Activated CD4-positive, alpha-beta T cell treated with anti-CD3 and anti-CD28 coated beads, Interleukin-2, amount 50 U/mL, for 48 hours (primary cell): ENCODE measurements around the gene CRABP1.

Experiments
- DNase-seq, 2 experiments: peaks; one replicate each; pipeline ENCODE4 v3.0.0-alpha.2; 2020

The CRABP1 gene

DNA sequence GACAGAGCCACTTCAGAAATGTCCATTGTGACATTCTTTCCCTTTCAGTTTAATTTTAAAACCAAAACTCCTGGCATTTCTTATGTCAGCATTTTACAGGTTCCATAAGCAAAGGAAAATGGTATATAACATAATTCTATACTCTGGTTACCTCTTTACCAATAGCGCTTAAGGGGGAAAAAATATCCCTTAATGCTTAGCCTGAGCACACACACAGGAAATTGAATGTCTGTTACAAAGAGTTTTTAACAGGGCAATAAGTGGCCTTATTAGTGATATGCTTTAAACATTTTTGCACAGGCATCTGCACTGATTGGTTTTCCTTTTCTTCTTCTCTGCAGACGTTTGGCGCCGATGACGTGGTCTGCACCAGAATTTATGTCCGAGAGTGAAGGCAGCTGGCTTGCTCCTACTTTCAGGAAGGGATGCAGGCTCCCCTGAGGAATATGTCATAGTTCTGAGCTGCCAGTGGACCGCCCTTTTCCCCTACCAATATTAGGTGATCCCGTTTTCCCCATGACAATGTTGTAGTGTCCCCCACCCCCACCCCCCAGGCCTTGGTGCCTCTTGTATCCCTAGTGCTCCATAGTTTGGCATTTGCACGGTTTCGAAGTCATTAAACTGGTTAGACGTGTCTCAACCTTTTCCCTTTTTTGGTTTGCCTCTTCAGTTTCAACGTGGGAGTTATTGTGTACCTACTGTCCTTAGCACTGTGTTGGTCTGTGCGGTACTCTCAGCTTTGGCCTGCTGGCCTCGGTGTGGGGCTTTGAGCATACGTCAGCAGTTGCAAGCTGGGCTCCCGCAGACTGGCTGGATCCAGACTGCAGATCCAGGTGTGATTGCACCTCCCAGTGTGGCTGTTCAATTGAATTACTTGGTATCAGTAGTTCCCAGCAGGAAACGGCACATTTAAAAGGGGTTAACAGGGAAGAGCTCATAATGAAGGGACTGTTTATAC is 7.7 kb downstream of the CRABP1 start:
- no peak for DNase-seq

DNA sequence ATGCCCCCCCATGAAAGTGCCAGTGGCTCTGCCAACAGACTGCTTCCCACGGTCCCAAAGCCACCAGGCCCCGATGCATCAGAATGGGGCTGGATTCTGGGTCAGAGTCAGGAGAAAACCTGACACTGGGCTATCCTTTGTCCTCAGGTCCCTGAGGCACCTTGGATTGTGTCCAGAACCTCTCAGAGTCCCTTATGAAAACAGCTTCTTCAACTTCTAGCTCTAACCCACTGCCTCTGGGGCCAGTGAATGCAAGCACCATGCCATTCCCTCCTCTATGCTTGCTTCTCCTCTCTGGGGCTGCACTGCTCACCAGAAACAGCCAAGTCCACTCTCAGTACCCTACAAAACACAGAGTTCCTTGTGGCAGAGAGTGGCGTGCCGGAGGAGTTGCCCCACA is 9.9 kb downstream of the CRABP1 start:
- DNase-seq: no peak

DNA sequence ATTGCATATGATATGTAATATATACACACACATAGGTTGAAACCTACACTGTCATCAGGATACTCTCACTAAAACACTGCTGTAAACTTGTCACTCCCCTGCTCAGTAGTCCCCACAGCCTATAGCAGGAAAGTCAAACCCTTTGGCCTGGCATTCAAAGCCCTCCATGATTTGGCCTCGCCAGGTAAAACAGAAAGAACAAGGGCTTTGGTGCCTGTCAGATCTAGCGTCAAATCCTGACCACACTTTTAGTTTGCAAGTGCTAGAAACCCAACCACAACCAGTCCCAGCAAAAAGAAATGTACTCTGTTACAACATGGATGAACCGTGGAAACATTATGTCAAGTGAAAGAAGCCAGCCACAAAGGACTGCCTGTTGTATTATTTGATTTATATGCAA is 11.4 kb downstream of the CRABP1 start:
- DNase-seq: no peak

DNA sequence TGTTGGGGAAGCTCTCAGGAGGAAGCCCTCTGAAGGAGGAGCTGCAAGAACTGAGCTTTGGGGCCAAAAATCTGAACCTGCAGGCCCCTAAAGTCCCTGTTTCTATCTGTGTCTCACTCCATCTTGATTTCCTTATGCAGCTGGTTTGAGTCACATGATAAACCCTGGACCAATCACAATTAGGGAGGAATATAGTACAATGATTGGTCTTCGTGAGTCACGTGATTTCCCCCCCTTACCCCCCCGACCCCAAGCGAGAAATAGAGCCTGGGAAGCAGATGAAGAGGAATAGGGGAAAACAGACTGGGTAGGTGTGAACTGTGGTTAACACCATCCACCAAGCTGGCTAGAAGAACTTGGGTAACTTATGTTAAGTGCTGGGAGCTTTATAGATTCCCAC is 12.9 kb downstream of the CRABP1 start:
- DNase-seq: no peak

DNA sequence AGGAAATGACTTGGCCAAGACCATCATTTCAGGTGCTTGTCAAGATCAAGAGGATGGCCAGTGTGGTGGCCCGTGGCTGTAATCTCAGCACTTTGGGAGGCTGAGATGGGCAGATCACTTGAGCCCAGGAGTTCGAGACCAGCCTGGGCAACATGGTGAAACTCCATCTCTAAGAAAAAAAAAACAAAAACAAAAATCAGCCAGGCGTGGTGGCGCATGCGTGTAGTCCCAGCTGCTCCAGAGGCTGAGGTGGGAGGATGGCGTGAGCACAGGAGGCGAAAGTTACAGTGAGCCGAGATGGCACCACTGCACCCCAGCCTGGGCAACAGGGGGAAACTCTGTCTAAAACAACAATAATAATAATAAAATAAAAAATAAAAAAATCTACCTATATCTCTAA is 15.0 kb downstream of the CRABP1 start:
- DNase-seq: no peak

DNA sequence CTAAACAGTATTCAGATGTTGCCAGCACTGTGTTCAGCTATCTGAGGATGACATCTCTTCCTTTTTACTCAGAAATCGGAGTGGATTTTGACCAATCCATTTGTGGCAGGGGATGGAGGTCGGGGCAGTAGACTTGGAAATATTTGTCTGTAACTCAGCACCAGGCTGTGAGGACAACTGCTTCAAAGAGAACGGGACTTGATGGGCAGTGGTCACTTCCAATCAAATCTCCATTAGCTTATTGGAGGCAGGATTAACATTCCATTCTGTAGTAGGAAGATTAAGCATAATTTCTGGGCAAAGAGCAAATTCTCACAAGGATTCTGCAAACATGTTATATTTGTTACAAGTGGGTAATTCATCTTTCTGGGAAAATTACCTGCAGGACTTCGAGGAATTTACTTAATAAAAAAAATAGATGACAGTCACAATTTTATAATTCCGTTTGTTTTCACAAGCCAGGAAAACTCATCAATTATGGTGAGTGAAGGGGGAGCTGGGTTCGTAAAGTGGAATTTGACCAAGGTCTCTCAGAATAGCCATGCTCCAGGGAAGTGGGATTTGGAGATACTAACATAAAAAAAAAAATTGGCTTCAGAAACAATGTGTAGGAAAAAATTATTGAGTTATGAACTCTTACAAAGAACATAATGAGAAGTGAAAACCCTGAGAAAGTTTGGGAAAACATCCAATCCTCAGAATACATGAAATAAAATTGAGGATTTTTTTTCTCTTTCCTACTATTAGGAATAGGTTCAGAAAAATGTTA is 18.1 kb downstream of the CRABP1 start:
- no peak for DNase-seq

DNA sequence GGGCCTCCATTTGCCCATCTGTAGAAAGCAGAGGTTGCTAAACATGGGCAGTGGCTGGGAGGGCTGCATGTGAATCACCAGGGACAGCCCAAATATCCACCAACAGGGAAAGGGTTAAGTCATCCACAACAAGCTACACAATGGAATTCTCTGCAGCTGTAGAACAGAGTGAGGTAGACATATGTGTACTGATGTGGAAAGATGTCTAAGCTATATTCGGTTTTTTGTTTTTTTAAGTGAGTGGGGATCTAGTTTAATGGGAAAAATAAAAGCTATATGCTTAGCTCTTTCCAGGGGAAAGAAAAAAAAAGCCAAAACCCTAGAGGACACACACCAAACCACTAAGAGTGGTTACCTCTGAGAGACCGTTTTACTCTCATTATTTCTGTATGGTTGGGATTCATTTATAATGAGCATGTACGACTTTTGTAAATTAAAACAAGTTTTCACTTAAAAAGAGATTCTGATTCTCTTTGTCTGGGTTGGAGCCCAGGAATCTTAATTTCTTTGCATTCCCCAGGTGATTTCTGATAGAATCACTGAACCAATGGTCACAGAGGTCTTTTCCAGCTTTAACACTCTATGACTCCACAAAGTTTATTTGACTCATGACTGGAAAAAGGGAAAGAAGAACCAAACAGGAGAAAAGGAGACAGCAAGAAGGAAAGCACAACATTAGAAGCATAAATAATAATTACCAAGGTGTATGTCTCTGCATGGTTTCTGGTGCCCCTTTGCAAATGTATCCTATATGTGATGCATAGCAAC is 19.1 kb downstream of the CRABP1 start:
- DNase-seq: no peak

DNA sequence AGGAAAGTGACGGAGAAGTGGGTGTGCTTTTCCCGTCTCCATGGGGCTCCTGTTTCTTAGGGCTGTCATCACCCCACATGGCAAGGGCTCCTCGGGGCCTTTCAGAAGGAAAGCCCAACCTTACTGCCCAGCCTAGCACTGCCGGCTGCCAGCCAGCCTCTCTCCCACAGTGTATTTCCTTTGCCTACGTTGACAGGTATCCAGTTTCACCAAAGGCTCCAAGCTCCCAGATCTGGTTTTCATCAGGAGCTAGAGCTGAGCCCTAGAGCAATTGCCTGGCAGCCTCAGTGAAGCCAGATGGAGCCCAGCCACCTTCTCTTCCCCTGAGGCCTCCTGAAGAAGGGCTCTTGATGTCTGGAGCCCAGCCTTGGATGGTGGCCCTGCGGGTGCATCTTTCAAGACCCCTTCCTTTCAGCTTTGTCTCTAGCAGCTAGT is 20.2 kb downstream of the CRABP1 start:
- DNase-seq: no peak

DNA sequence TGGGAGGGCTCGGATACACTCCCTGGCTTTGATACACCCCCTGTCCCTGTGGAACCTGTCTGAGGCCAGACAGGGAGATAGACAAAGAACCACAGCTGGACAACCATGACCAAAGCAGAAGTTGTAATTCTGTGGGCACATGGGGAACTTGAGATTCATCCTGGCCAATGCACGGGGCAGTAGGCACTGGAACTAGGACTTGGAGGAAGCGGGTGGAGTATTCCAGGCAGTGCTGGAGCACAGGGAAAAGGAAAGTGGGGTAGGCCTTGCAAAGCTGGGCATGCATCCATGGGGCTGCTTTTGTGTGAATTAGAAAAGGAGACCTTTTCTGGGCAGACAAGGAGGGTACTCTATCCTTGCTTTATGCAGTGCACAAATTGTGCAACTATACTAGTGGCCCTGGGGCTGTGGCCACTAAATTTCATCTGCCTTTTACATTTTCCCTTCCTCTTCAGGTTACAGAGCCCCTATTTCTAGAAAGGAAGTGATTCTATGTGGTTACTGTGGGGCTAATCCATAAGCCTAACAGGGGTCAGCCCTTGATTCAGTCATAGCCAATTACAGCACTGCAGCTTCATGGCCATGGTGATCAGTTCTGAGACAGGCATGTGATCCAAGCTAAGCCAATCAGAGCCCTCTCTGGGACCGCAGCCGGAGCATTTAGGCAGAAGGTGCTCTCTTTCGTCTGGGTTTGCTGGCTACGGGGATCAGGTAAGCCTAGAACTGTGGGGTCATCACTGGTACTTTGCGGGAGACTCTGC is 21.0 kb downstream of the CRABP1 start:
- no peak for DNase-seq

DNA sequence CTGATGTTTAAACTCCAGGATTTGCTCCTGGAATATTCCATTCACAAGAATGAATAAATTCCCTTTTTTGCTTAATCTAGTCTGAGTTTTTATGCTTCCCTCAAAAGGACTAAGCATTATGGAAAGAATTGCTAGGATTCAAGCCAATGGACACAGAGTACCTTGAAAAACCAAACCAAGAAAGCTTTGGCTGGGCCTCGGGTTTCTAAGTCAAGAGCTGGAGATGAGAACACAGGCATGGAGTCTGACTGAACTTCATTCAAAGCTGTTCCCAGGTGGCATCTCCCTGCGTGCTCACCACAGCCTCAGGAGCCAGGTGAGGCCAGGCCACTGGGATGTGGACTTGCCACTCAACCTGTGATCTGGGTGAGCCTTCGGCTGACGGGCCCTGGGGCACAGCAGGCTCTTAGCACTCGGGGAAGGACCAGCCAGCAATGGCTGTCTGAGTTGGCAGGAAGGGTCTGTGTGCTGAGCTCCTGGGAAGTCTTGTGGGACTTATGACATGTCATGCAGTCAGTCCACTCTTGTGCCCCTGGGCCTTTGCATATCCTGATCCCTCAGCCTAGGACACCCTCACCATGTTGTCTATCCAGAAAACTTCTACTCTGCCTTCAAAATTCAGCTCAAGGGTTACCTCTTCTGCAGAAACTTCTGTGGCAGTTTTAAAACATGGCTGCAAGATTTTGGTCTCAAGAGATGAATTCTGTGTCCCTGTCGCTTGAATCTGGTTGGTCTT is 21.8 kb downstream of the CRABP1 start:
- DNase-seq: no peak

DNA sequence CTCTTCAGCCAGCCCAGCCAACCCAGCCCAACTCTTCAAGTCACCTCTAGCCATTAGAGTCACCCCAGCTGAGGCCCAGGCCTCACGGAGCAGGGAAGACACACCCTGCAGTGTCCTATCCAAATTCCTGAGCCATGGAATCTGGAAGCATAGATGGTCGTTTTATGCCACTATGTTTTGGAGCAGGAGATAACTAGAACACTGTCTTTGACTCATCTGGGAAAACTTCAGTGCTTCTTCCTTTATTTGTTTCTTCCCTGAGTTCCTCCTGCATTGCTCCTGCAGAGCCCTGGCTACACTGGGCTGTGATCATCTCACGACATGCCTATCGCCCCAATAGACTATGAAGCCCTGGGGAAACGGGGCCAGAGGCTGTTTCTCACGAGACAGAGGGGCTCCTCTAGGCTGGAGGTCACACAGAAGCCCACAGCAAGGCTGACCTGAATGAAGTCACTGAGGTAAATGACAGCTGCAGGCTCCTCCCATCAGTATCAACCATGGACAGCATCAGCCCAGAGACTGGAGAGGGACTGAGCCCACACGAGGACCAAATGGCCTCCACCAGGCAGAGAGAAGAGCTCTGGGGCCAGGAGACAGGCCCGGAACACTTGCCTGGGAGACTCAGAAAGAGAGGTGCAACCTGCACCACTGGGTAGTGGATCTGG is 22.7 kb downstream of the CRABP1 start:
- DNase-seq: no peak

DNA sequence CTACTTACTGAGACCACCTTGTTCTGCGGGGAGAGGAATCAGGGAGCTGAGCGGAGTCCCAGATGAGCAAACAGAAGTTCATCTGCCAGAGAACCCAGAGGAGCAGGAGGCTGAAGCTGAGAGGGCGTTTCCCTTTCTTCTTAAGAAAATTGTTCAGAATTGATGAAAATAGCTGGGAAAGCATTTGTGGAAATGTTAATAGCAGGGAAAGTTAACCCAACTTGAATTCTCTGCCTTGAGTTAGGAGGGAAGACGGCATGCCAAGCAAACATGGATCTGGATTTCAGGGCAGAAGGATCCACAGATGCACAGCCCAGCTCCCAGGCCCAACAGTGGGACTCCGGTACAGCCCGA is 23.2 kb downstream of the CRABP1 start:
- no peak for DNase-seq

DNA sequence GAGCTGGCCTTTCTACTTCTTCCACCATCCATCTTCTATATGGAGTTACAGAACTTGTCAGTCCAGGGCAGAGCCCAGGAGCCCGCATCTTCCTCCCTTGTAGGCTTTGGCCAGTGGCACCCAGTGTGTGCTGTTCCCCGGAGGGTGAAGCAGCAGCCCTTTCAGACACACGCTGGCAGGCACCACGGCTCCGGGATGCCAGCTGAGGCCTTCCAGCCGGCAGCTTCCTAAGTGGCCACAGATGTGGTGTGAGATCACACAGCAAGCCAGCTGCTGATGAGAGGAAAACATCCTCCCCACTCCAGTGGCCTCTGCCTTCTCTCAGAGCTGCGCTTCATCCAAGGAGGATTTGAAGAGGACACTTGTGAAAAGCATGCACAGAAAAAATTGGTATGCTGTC is 24.1 kb downstream of the CRABP1 start:
- DNase-seq: no peak

DNA sequence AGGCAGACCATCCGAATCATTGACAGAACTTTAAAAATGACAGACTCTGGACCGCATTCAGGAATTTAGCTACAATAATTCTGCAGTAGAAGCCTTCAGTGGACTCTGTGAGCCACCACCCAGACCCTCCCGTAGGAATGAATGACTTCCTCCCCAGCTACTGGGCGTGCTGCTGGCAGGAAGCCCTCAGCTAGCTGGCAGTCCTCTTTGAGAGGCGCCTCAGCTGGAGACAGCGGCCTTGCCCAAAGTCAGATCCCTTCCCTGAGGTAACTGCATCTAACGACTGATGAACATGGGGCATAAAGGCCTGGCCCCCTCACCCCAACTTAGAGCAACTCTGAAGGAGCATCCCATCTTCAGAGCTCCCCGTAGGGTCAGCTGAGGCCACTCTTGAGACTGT is 25.8 kb downstream of the CRABP1 start:
- DNase-seq: no peak

DNA sequence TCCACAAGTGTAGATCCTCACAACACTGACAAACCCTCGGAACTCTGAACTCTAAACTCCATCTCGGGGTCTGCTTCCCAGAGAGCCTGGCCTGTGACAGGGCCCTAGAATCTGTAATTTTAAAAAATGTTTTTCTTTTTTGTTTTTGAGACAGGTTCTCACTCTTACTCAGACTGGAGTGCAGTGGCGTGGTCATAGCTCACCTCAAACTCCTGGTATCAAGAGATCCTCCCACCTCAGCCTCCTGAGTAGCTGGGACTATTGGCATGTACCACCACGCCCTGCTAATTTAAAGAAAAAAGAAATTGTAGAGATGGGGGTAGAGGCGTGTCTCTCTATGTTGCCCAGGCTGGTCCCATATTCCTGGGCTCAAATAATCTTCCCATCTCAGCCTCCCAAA is 26.2 kb downstream of the CRABP1 start:
- no peak for DNase-seq

DNA sequence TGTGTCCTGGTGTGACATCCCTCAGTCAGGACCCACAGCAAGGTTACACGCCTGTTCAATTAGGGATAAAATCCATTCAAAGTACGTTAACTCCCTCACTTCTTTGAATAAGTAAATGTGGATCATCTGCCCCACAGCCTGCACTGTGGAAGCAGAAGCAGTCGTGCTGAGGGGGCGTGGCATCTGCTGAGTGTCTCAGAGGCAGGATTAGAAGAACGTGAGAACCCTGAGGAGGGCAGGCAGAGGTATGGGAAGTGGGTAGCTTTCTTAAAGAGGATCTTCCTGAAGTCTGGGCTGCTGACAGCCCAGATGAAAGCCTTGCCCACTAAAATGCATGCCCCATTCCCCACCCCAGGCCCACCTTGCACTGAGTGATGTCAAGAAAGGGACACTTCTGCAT is 28.5 kb downstream of the CRABP1 start:
- DNase-seq: no peak

DNA sequence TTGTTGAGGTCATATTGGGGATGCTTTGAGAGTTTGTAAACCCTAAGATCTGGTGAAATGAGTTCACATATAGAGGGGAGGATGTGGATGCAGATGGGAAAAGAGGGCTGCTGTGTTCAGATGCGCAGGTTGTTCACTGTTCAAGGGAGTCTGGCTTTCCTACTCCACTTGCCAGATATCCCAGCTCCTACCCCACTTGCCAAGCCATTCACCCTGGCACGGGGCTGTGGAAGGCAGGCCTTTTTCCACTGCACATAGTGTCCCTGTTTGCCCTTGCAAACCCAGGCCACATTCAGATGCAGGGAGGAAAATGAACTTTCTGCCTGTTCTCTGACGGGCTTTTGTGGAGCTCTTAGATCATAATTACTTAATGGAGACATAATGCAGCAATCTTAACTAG is 29.0 kb downstream of the CRABP1 start:
- DNase-seq: no peak

DNA sequence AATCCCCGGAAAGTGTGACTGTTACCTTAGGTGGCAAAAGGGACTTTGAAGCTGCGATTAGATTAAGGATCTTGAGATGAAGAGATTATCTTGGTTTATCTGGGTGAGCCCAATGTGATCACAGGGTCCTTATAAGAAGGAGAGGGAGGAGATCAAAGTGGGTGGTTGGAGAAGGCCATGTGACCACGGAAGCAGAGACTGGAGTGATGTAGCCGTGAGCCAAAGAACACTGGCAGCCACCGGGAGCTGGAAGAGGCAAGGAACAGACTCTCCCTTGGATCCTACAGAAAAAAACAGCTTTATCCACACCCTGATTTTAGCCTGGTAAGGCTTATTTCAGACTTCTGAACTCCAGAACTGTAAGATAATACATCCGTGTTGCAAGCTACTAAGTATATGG is 29.9 kb downstream of the CRABP1 start:
- no peak for DNase-seq

DNA sequence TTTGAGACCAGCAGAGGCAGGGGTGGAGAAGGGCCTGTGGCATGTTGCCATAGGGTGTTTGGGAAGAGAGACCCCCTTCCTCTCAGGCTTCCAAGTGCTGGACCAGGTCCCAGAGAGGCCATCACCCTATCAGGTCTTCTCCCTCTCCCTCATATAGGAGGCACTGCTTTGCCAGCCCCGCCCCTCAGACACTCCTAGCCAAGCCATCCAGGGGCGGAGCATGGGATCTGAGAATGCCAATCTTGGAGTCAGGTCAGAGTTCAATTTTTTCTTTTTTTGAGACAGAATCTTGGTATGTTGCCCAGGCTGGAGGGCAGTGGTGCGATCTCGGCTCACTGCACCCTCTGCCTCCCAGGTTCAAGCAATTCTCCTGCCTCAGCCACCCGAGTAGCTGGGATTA is 32.7 kb downstream of the CRABP1 start:
- no peak for DNase-seq

DNA sequence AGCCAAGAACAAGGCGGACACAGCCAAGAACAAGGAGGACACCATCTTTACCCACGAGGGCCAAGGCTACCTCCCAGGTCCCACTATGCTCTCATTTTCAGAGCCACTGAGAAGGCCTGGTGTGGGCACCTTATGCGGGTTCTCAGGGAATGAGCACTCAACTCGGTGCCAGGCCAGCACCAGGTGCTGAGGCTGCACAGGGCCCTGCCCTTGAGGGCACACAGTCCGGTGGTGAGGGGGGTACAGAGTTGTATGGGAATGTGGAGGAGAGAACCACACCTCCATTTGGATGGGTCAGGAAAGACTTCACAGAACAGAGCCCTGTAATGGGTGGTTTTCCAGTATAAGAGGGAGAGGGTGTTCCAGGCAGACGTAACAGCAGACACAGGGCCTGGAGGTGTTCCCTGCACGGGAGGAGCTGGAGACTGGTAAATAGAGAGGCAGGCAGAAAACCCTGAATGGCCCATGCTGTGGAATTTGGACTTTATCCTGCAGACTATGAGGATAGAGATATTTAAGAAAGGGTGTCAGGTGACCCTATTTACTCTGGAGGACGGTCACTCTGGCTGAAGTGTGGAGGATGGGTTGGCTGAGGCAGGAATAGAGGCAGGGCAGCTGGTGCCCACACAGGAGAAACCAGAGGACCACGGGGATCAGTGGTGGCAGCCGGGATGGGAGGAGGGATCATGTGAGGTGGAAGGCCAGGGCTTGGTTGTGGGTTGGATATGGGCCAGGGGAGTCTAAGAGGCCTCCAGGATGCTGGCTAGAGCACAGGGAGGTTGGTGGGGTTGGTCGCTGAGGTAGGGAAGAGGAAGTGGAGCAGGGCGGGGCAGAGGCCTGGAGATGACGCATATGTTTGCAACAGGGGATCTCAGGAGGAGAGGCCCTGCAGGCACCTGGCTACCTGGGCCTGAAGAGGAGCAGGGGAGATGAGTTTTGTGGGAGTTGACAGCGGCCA is 34.6 kb downstream of the CRABP1 start:
- DNase-seq: no peak
